Myocyte (in vitro differentiated cells): Measurements from ENCODE around the gene PNPLA1. TPM values are rescaled to one million over a fixed set of nuclear protein-coding genes. Genes with fewer than 3 reads are reported as not detected.

Experiments
- DNase-seq: peaks from one replicate; pipeline ENCODE4 v3.0.0-alpha.2; 2012; ENCODE audit warnings: low read depth
- total RNA-seq: library from RNA; depleted of rRNA; stranded (reverse); fragments of >200 nt; gene quantifications from 2 replicates; pipeline ENCODE4 v1.2.3, GENCODE V29; 2014

The PNPLA1 gene
- total RNA-seq, 1 donor from 2014 or later, result not detected

DNA sequence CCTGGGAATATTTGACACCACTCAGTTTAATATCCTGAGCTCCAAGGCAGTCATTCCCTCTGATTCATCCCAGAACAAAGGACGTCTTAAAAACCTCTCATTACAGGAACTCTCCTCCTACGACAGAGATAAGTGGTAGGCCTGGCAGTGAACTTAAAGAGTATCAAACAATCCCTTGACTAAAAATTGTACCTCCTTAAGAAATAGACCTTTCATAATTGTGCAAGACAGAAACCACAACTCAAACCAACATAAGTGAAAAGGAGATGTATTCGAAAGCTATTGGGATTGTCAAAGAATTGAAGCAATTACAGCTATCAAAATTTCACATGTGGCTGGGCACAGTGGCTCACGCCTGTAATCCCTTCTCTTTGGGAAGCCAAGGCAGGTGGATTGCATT is 86.0 kb downstream of the PNPLA1 start:
- no peak for DNase-seq

DNA sequence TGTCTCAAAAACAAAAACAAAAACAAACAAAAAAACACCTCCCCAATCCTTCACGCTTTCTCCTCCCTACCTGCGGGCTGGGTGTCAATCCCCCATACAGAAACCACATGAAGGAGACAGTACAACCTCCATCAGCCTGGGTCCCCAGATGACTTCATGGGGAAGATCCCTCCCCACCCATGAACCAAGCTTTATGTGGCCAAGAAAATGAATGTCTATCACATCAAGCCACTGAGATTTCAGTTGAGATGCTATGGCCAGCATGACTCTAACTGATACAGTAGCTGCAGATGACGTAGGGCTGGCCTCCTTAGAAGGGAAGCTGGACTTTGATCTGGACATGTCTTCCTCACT is 88.0 kb downstream of the PNPLA1 start:
- no peak for DNase-seq

Other genes starting within 250 kb of the PNPLA1 start
- gene SLC26A8, start 245.4 kb upstream of the PNPLA1 start, total RNA-seq, result not detected in 2 replicates
- gene MAPK14, start 242.3 kb upstream of the PNPLA1 start, total RNA-seq, result 52.1 and 55.7 TPM in 2 replicates
- gene MAPK13, start 139.5 kb upstream of the PNPLA1 start, total RNA-seq, result 0.62 and 0.80 TPM in 2 replicates
- 18.5 and 23.2 TPM in 2 replicates for gene BRPF3, start 73.3 kb upstream of the PNPLA1 start, total RNA-seq
- not detected in 2 replicates for gene BNIP5, start 66.8 kb downstream of the PNPLA1 start, total RNA-seq
- 0.62 TPM in 1 of 2 replicates, not detected in the other for gene ETV7, start 117.6 kb downstream of the PNPLA1 start, total RNA-seq
- 0.19 TPM in 1 of 2 replicates, not detected in the other for gene PXT1, start 172.8 kb downstream of the PNPLA1 start, total RNA-seq
- gene KCTD20, start 172.9 kb downstream of the PNPLA1 start, total RNA-seq, result 48.1 and 52.3 TPM in 2 replicates